Measurements from ENCODE around the gene MCM9.
A peak's percentile ranks its signal among the peaks of the same experiment; 100 is the strongest.

MCM9 gene

GRCh38 chr6:118934461-118935330, at the start of gene MCM9:
TSS of gene MCM9 (minus strand) at chr6:118935159. CDS start at chr6:118931723, 3,436 bp downstream.
- peak; percentile 86 for DNase-seq

GRCh38 chr6:118984342-118984741, 49.4 kb upstream of the MCM9 start:
- DNase-seq: no peak

- no peak for DNase-seq
These were observed 47.6 kb upstream of the MCM9 start for GRCh38 chr6:118982575-118982911.

GRCh38 chr6:118981884-118982574, 47.1 kb upstream of the MCM9 start:
- DNase-seq: no peak

GRCh38 chr6:118980063-118980462, 45.1 kb upstream of the MCM9 start:
- no peak for DNase-seq

- no peak for DNase-seq
These were observed 39.8 kb upstream of the MCM9 start for GRCh38 chr6:118974790-118975189.

- DNase-seq: no peak
These were observed 36.7 kb upstream of the MCM9 start for GRCh38 chr6:118971682-118972081.

GRCh38 chr6:118970866-118971265, 35.9 kb upstream of the MCM9 start:
- DNase-seq: no peak

GRCh38 chr6:118968416-118968815, 33.5 kb upstream of the MCM9 start:
- DNase-seq: no peak

- DNase-seq: no peak
These were observed 32.3 kb upstream of the MCM9 start for GRCh38 chr6:118967239-118967638.

GRCh38 chr6:118965843-118966370, 30.9 kb upstream of the MCM9 start:
- DNase-seq: no peak

GRCh38 chr6:118965371-118965770, 30.4 kb upstream of the MCM9 start:
- no peak for DNase-seq

- no peak for DNase-seq
These were observed 28.0 kb upstream of the MCM9 start for GRCh38 chr6:118963003-118963402.

GRCh38 chr6:118959903-118960302, 24.9 kb upstream of the MCM9 start:
- DNase-seq: no peak

GRCh38 chr6:118953391-118953790, 18.4 kb upstream of the MCM9 start:
- DNase-seq: no peak

- no peak for DNase-seq
These were observed 17.7 kb upstream of the MCM9 start for GRCh38 chr6:118952683-118953082.

- DNase-seq: no peak
These were observed 10.3 kb upstream of the MCM9 start for GRCh38 chr6:118945217-118945616.

GRCh38 chr6:118940770-118941169, 5.8 kb upstream of the MCM9 start:
- DNase-seq: peak; percentile 45

- no peak for DNase-seq
These were observed 4.7 kb upstream of the MCM9 start for GRCh38 chr6:118939683-118940082.

- no peak for DNase-seq
These were observed 1.2 kb upstream of the MCM9 start for GRCh38 chr6:118935978-118936703.

GRCh38 chr6:118935331-118935668, 341 bp upstream of the MCM9 start:
- DNase-seq: no peak

GRCh38 chr6:118933855-118934460, 1.0 kb downstream of the MCM9 start:
- peak; percentile 86 for DNase-seq

GRCh38 chr6:118932421-118932820, 2.5 kb downstream of the MCM9 start:
- DNase-seq: peak; percentile 39

Measured in NCI-H2029 treated with DMSO at 0.1 percent for 48 hours (cell line).